ENCODE measurements around the gene HBA1. TPM values are rescaled to one million over a fixed set of nuclear protein-coding genes. Genes with fewer than 3 reads are reported as not detected.

Gene HBA1
- total and polyA plus RNA-seq, 2 of the 4 experiments (the other 2 are of a cell fraction) = 0.21 TPM; not detected in 1

DNA sequence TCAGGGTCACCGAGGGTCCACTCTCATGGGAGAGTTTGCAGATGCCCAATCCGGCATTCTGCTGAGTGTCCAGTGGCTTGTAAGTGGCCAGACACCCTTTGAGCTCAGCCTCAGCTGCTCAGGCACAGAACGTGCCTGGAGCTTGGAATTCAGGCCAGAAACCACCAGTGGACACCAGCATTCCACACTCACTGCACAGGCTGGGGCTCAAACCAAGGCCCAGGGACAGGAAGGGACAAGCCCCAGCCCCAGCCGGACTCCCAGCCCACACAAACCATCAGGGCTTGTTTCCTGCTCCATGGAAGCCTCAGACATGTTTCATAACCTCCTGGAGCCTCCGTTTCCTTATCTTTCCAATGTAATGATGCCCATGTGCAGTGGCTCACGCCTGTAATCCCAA, 33.0 kb upstream of the HBA1 start:
- Histone ChIP-seq H3K27ac (ENCODE audit: insufficient read depth, low read length) (no peak overlapping the region), H3K79me1 (ENCODE audit: low read depth in 1 of 2, low read length in 2 of 2) (no peaks in the 10 kb centered on the region), H3K4me2 (ENCODE audit: low read depth, low read length) (no peak overlapping the region), H2BK15ac (ENCODE audit: low read depth, low read length) (no peak overlapping the region), H4K91ac (ENCODE audit: insufficient read depth, low read depth, low read length) (no peak overlapping the region), H3K36me3 (ENCODE audit: control insufficient read depth, insufficient read depth, low read length) (no peaks in the 10 kb centered on the region), H3K4me3 (ENCODE audit: insufficient read depth, low read depth, low read length) (no peak overlapping the region), H3K56ac (ENCODE audit: extremely low read depth, insufficient read depth, low read length) (no peak overlapping the region), H2AFZ (replicated peaks; ENCODE audit: low read length, poor library complexity) (peak overlapping the region; percentile 71), H3K9me3 (ENCODE audit: control insufficient read depth, insufficient read depth, low read length) (no peaks in the 10 kb centered on the region), H2AK9ac (replicated peaks; ENCODE audit: low read depth, low read length, poor library complexity) (peak overlapping the region; percentile 61), H2BK5ac (ENCODE audit: low read depth, low read length, poor library complexity, severe bottlenecking) (no peak overlapping the region), H2AK5ac (ENCODE audit: low read depth, low read length) (no peak overlapping the region), H2BK120ac (ENCODE audit: low read depth, low read length) (no peak overlapping the region), H3K14ac (replicated peaks; ENCODE audit: low read depth, low read length) (no peak overlapping the region), H3K23ac (ENCODE audit: low read depth, low read length) (no peak overlapping the region), H4K8ac (ENCODE audit: low read depth in 2 of 2, low read length in 2 of 2) (0 out of 4 replicates have a peak overlapping the region, but pooled peaks of 1 of the 2 experiments have one; percentile 11), H3K4me1 (ENCODE audit: control insufficient read depth, insufficient read depth, low read length) (no peaks in the 10 kb centered on the region; the same call in 1 of the 2 replicates), H3K9me1 (ENCODE audit: insufficient read depth, low read length) (no peaks in the 10 kb centered on the region), H3K4ac (ENCODE audit: low read depth, low read length) (no peak overlapping the region), H2BK20ac (ENCODE audit: low read depth, low read length) (no peak overlapping the region), H3K18ac (ENCODE audit: low read depth, low read length) (no peak overlapping the region), H3K27me3 (ENCODE audit: control insufficient read depth, insufficient read depth, low read length) (no peaks in the 10 kb centered on the region), H3K9ac (ENCODE audit: low read depth, low read length) (no peak overlapping the region), H4K20me1 (ENCODE audit: insufficient read depth, low read length) (no peaks in the 10 kb centered on the region), H4K5ac (ENCODE audit: low read depth, low read length) (no peak overlapping the region)
- ATAC-seq (ENCODE audit: low read depth) (peak; percentile 44), DNase-seq (no peak)
- whole genome bisulfite sequencing, 2 experiments (ENCODE audit: extremely low coverage in 2 of 2, insufficient read length in 1 of 2) = 49% methylated on average over 4 of the region's 6 CpGs; no CpG with 5 or more reads in 1 of the 2 experiments
- POLR2A ChIA-PET (ENCODE audit: unreplicated experiment) = no interaction called here
- TF ChIP-seq NFE2L2 (IDR thresholded peaks at IDR 0.05; ENCODE audit: low read depth, low read length) (no peak), CHD1 (IDR thresholded peaks at IDR 0.05; ENCODE audit: low read depth, low read length) (no peak), FOS (IDR thresholded peaks at IDR 0.05; ENCODE audit: low read depth, low read length) (no peak), BHLHE40 (IDR thresholded peaks at IDR 0.05; ENCODE audit: low read depth, low read length) (no peak), RCOR1 (IDR thresholded peaks at IDR 0.05; ENCODE audit: insufficient replicate concordance, low read length) (no peak), MXI1 (IDR thresholded peaks at IDR 0.05; ENCODE audit: borderline replicate concordance, low read depth, low read length) (no peak), SMC3 (IDR thresholded peaks at IDR 0.05; ENCODE audit: low read depth, low read length) (no peak), RFX5 (IDR thresholded peaks at IDR 0.05; ENCODE audit: low read depth, low read length) (no peak), MAZ (IDR thresholded peaks at IDR 0.05; ENCODE audit: borderline replicate concordance, low read depth, low read length) (no peak), RAD21 (IDR thresholded peaks at IDR 0.05; ENCODE audit: low read length) (no peak), MAFK (IDR thresholded peaks at IDR 0.05; ENCODE audit: low read depth, low read length) (no peak)
- TF ChIP-seq, protein P1, sequence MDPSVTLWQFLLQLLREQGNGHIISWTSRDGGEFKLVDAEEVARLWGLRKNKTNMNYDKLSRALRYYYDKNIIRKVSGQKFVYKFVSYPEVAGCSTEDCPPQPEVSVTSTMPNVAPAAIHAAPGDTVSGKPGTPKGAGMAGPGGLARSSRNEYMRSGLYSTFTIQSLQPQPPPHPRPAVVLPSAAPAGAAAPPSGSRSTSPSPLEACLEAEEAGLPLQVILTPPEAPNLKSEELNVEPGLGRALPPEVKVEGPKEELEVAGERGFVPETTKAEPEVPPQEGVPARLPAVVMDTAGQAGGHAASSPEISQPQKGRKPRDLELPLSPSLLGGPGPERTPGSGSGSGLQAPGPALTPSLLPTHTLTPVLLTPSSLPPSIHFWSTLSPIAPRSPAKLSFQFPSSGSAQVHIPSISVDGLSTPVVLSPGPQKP (IDR thresholded peaks at IDR 0.05; ENCODE audit: borderline replicate concordance, low read depth, low read length) = no peak
- TF ChIP-seq, protein P2, sequence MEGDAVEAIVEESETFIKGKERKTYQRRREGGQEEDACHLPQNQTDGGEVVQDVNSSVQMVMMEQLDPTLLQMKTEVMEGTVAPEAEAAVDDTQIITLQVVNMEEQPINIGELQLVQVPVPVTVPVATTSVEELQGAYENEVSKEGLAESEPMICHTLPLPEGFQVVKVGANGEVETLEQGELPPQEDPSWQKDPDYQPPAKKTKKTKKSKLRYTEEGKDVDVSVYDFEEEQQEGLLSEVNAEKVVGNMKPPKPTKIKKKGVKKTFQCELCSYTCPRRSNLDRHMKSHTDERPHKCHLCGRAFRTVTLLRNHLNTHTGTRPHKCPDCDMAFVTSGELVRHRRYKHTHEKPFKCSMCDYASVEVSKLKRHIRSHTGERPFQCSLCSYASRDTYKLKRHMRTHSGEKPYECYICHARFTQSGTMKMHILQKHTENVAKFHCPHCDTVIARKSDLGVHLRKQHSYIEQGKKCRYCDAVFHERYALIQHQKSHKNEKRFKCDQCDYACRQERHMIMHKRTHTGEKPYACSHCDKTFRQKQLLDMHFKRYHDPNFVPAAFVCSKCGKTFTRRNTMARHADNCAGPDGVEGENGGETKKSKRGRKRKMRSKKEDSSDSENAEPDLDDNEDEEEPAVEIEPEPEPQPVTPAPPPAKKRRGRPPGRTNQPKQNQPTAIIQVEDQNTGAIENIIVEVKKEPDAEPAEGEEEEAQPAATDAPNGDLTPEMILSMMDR (conservative IDR thresholded peaks at IDR 0.05; ENCODE audit: low read depth, low read length) = no peak
- TF ChIP-seq, protein P3, sequence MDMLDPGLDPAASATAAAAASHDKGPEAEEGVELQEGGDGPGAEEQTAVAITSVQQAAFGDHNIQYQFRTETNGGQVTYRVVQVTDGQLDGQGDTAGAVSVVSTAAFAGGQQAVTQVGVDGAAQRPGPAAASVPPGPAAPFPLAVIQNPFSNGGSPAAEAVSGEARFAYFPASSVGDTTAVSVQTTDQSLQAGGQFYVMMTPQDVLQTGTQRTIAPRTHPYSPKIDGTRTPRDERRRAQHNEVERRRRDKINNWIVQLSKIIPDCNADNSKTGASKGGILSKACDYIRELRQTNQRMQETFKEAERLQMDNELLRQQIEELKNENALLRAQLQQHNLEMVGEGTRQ (IDR thresholded peaks at IDR 0.05; ENCODE audit: low read depth, low read length) = no peak
- dilution Hi-C loops (cut with HindIII; ENCODE audit: low sequenced_read_pairs, unreplicated experiment) = no loop called here
- CTCF ChIA-PET = no interaction called here
- no TSS peak for BruUV-seq (replicated peaks)
- intact Hi-C loops (cut with micrococcal nuclease) = no loop called here
- in situ Hi-C loops (cut with MboI; ENCODE audit: low sequenced_read_pairs) = no loop called here
